Gastrocnemius medialis (tissue), 4 donors: ENCODE measurements around the gene PRND. TPM values are rescaled to one million over a fixed set of nuclear protein-coding genes. Genes with fewer than 3 reads are reported as not detected.

ENCODE experiments used
- ATAC-seq, 2 donors: fragments of 150-250 bp; one replicate each; pipeline ENCODE4 v1.9.1; 2016
- DNase-seq, 2 donors: peaks; one replicate each; pipeline ENCODE4 v3.0.0-alpha.2; 2019
- H3K27ac ChIP-seq, 4 donors: fragments of 200-600 bp; sonication (generic); 1 replicate in 1 of 4; 2 replicates in 3 of 4; pipeline ENCODE4 v1.5.1; 2016 to 2018; ENCODE audit warnings: mild to moderate bottlenecking in 2 of 4, moderate library complexity in 1 of 4
- H3K27me3 ChIP-seq, 3 donors: fragments of 200-600 bp; sonication (generic) in 2 of 3; 1 replicate in 1 of 3; 2 replicates in 2 of 3; pipeline versions ENCODE4 v1.5.1 to v1.6.0; 2016 to 2019; ENCODE audit warnings: mild to moderate bottlenecking in 1 of 3, moderate library complexity in 1 of 3
- H3K36me3 ChIP-seq, 2 donors: fragments of 200-600 bp; sonication (generic) in 1 of 2; one replicate each; pipeline ENCODE4 v1.5.1; 2017 to 2018
- H3K4me1 ChIP-seq, 2 donors: fragments of 200-600 bp; sonication (generic) in 1 of 2; one replicate each; pipeline ENCODE4 v1.5.1; 2016 to 2017; ENCODE audit warnings: mild to moderate bottlenecking in 2 of 2
- H3K4me3 ChIP-seq, 4 donors: fragments of 200-600 bp; sonication (generic) in 3 of 4; 1 replicate in 1 of 4; 2 replicates in 3 of 4; pipeline ENCODE4 v1.5.1; 2016 to 2019; ENCODE audit warnings: mild to moderate bottlenecking in 2 of 4
- H3K9me3 ChIP-seq, 3 donors: fragments of 200-600 bp; sonication (generic) in 2 of 3; 1 replicate in 1 of 3; 2 replicates in 2 of 3; pipeline ENCODE4 v1.5.1; 2016 to 2019
- POLR2A ChIP-seq, 2 donors: fragments of 450-650 bp; IDR thresholded peaks; one replicate each; pipeline ENCODE4 v1.6.1; 2017; ENCODE audit warnings: antibody characterized with exemption in 2 of 2, mild to moderate bottlenecking in 2 of 2, moderate library complexity in 2 of 2
- in situ Hi-C, 4 donors: fragments of 200-750 bp; cut with MboI; loops; one replicate each; pipeline versions ENCODE4 v1.15.0 to v1.8.0; 2017; ENCODE audit warnings: low sequenced_read_pairs in 4 of 4
- intact Hi-C: fragments of 100-400 bp; cut with DNase I; formaldehyde crosslinking; loops from one replicate; pipeline ENCODE4 v1.15.1; 2023; ENCODE audit warnings: low total_unique reads
- total RNA-seq, 4 donors: library from RNA; depleted of rRNA; stranded (reverse); fragments of >200 nt; gene quantifications; one replicate each; pipeline versions ENCODE4 v1.1.0 to v1.2.3, GENCODE V29; 2016
- TF ChIP-seq, protein P1 (sequence below), 5 experiments: fragments of 450-650 bp in 3 of 5; fragments of 200-600 bp in 2 of 5; sonication (generic) in 2 of 5; IDR thresholded peaks in 4 of 5; conservative IDR thresholded peaks in 1 of 5; 1 replicate in 4 of 5; 2 replicates in 1 of 5; pipeline ENCODE4 v1.5.1; 2016 to 2019; ENCODE audit warnings: antibody characterized with exemption in 5 of 5, mild to moderate bottlenecking in 3 of 5, moderate library complexity in 3 of 5

The PRND gene
- total RNA-seq, 4 donors from 2014 or later: not detected

DNA sequence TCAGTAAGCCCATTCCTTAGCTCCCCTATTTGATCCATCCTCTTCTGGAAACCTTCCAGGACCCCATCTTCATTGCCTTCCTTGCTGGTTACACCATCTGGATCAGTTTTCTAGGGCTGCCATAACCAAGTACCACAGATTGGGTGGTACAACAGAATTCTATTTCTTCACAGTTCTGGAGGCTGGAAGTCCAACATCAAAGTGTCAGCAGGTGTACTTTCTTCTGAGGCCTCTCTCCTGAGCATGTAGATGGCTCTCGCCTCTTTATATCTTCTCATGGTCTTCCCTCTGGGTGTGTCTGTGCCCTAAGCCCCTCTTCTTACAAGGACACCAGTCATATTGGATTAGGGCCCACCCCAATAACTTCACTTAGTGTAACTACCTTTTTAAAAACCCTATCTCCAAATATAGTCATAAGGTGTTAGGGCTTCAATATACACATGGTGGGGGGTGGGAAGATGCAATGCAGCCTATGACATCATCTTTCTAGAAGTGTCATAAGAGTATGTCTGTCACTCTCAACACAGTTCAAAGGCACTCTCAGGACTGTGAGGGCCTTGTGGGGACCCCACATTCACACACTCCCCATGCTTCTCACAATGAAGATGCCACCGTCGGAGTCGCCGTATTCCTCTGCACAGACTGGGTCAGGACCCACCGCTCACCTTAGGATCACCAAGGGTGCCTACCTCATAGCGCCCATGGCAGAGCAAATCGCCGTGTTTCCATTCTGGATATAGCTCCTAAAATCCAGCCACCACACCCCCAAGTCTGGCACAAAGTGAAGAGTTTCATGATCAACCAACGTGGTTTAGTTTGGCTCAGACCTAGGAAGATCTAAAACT, 12.2 kb upstream of the PRND start:
- TF ChIP-seq, protein P1, sequence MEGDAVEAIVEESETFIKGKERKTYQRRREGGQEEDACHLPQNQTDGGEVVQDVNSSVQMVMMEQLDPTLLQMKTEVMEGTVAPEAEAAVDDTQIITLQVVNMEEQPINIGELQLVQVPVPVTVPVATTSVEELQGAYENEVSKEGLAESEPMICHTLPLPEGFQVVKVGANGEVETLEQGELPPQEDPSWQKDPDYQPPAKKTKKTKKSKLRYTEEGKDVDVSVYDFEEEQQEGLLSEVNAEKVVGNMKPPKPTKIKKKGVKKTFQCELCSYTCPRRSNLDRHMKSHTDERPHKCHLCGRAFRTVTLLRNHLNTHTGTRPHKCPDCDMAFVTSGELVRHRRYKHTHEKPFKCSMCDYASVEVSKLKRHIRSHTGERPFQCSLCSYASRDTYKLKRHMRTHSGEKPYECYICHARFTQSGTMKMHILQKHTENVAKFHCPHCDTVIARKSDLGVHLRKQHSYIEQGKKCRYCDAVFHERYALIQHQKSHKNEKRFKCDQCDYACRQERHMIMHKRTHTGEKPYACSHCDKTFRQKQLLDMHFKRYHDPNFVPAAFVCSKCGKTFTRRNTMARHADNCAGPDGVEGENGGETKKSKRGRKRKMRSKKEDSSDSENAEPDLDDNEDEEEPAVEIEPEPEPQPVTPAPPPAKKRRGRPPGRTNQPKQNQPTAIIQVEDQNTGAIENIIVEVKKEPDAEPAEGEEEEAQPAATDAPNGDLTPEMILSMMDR (IDR thresholded peaks at IDR 0.05 in 4 of 5, conservative IDR thresholded peaks at IDR 0.05 in 1 of 5): no peak
- TF ChIP-seq POLR2A (IDR thresholded peaks at IDR 0.05): no peak
- no peak for DNase-seq
- H3K27me3 ChIP-seq: no peaks in the 10 kb centered on the region
- no peaks in the 10 kb centered on the region for H3K4me1 ChIP-seq
- intact Hi-C loops (no loop called here), in situ Hi-C loops (no loop called here)
- no peak overlapping the region for H3K4me3 ChIP-seq
- H3K36me3 ChIP-seq: no peaks in the 10 kb centered on the region
- H3K27ac ChIP-seq: no peak overlapping the region
- ATAC-seq: no peak
- no peaks in the 10 kb centered on the region for H3K9me3 ChIP-seq

DNA sequence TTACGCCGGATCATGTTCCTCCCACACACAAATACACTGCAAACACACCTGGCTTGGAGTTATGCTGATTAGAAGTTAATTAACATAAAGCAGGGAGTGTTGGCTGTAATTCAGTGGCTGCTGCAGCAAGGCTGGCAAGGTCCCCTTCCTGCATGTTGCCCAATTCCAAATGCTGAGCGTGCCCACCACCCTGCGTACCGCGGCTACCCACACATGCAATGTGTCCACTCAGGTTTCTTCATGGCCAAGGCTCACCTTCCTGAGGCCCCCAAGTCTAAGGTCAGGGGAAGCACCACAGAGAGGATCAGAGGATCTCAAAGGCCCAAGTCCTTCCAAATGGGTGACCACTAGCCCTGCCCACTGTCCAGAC, 11.6 kb upstream of the PRND start:
- no peak for DNase-seq
- Histone ChIP-seq H3K27ac (no peak overlapping the region), H3K9me3 (no peaks in the 10 kb centered on the region), H3K36me3 (no peaks in the 10 kb centered on the region), H3K4me1 (no peaks in the 10 kb centered on the region), H3K4me3 (no peak overlapping the region), H3K27me3 (no peaks in the 10 kb centered on the region)
- TF ChIP-seq, protein P1 (IDR thresholded peaks at IDR 0.05 in 4 of 5, conservative IDR thresholded peaks at IDR 0.05 in 1 of 5): no peak
- no peak for TF ChIP-seq POLR2A (IDR thresholded peaks at IDR 0.05)
- intact Hi-C loops (no loop called here), in situ Hi-C loops (no loop called here)
- no peak for ATAC-seq

DNA sequence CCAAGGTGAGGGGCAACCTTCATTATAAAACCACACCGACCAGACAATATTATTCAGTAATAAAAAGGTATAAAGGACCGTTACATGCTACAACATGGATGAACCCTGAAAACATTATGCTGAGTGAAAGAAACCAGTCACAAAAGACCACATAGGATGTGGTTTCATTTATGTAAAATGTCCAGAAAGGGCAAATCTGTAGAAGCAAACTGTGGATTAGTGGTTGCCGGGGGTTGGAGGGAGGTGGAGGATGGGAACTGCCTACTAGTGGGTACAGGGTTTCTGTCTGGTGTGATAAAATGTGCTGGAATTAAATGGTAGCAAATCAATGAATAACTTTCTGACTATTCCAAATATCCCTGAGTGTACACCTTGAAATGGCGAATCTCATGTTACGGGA, 10.2 kb upstream of the PRND start:
- TF ChIP-seq, protein P1 (IDR thresholded peaks at IDR 0.05 in 4 of 5, conservative IDR thresholded peaks at IDR 0.05 in 1 of 5): no peak
- no peak for TF ChIP-seq POLR2A (IDR thresholded peaks at IDR 0.05)
- intact Hi-C loops: no loop called here
- no peak overlapping the region for H3K4me3 ChIP-seq
- H3K36me3 ChIP-seq: no peaks in the 10 kb centered on the region
- no peaks in the 10 kb centered on the region for H3K27me3 ChIP-seq
- ATAC-seq (no peak), DNase-seq (no peak)
- no peaks in the 10 kb centered on the region for H3K9me3 ChIP-seq
- H3K4me1 ChIP-seq: no peaks in the 10 kb centered on the region
- no peak overlapping the region for H3K27ac ChIP-seq
- in situ Hi-C loops: no loop called here

DNA sequence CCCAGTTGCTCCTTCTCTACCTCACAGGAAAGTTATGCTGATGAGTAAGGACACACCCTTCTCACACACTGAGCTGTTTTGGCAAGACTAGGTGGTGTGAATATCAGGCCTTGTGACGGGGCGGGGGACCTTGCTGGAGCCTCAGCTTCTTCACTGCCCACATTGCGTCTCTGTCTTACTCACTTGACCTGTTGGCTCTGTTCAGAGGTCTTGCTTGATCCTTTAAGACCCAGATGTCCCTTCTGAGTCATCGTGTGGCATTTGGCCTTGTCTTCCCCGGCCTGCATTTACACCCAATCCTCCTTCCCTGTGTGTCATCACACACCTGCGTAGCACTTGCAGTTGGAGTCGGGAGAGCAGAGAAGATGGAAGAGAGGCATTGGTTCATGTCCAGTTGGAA, 8.3 kb upstream of the PRND start:
- no peaks in the 10 kb centered on the region for H3K9me3 ChIP-seq
- no peak for DNase-seq
- intact Hi-C loops: no loop called here
- H3K4me1 ChIP-seq: no peaks in the 10 kb centered on the region
- TF ChIP-seq, protein P1 (IDR thresholded peaks at IDR 0.05 in 4 of 5, conservative IDR thresholded peaks at IDR 0.05 in 1 of 5): no peak
- TF ChIP-seq POLR2A (IDR thresholded peaks at IDR 0.05): no peak
- ATAC-seq: peak in 1 of 2 donors; percentile 30
- H3K27ac ChIP-seq: no peak overlapping the region
- no peak overlapping the region for H3K4me3 ChIP-seq
- H3K36me3 ChIP-seq: no peaks in the 10 kb centered on the region
- H3K27me3 ChIP-seq: no peaks in the 10 kb centered on the region
- in situ Hi-C loops: no loop called here
